Bronchial epithelial cell (primary cell): ENCODE results near the gene SNORC. TPM values are rescaled to one million over a fixed set of nuclear protein-coding genes. Genes with fewer than 3 reads are reported as not detected.

Experiments
- DNase-seq: peaks from one replicate; pipeline ENCODE4 v3.0.0-alpha.2; 2010; ENCODE audit warnings: low read depth
- FAIRE-seq: peaks from 2 replicates; lab custom pipeline; 2011; peaks lifted over from hg19 to GRCh38; lab: Jason Lieb, UNC
- H3K27me3 ChIP-seq: 2 replicates; pipeline ENCODE4 v1.5.1; 2011; ENCODE audit warnings: low read length; ENCODE audit not compliant: control insufficient read depth, insufficient read depth
- H3K36me3 ChIP-seq: 2 replicates; pipeline ENCODE4 v1.5.1; 2011; ENCODE audit warnings: low read length; ENCODE audit not compliant: control insufficient read depth, insufficient read depth
- H3K4me3 ChIP-seq: 2 replicates; pipeline ENCODE4 v1.5.1; 2011; ENCODE audit warnings: mild to moderate bottlenecking, low read depth, low read length, control low read depth
- total RNA-seq: library from RNA; depleted of rRNA; stranded (reverse); fragments of >200 nt; gene quantifications from 2 replicates; pipeline ENCODE4 v1.2.1, GENCODE V29; 2014
- TF ChIP-seq, protein P1 (sequence below): IDR thresholded peaks from 2 replicates; pipeline ENCODE4 v1.5.1; 2011; ENCODE audit warnings: mild to moderate bottlenecking, moderate library complexity, low read length, control low read depth, inconsistent platforms; ENCODE audit not compliant: insufficient read depth, severe bottlenecking

The SNORC gene
- total RNA-seq, 1 donor from 2014 or later = 0.53 TPM

DNA sequence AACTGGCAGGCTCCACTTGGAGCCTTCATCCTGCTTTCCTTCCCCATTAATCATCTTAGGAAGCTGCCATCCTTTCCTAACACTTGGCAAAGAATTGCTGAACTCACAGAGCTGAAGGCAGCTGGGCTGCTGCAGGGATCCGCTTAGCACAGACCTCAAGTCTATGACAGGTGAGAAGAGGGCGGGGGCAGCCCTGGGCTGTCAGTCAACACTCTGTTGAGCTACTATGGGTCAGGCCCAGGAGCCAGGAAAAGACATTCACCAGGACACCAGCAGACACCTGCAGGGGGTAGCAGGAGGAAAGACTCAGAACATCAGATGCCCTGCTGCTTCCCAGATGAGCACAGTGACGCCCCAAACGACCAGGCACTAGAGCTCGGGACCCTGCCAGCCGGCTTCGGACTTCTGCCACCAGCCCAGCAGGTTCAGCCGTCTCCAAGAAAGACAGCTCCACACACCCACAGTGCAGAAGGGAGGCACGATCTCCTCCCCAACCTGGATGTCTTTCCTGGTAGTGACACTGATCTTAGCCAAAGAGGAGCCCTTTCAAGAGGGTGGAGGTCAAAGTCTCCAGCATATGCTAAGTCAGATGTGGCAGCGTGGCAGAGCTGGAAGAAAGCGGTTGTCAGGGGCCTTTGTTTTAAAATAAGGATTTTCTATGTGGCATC is 55.2 kb downstream of the SNORC start:
- TF ChIP-seq, protein P1, sequence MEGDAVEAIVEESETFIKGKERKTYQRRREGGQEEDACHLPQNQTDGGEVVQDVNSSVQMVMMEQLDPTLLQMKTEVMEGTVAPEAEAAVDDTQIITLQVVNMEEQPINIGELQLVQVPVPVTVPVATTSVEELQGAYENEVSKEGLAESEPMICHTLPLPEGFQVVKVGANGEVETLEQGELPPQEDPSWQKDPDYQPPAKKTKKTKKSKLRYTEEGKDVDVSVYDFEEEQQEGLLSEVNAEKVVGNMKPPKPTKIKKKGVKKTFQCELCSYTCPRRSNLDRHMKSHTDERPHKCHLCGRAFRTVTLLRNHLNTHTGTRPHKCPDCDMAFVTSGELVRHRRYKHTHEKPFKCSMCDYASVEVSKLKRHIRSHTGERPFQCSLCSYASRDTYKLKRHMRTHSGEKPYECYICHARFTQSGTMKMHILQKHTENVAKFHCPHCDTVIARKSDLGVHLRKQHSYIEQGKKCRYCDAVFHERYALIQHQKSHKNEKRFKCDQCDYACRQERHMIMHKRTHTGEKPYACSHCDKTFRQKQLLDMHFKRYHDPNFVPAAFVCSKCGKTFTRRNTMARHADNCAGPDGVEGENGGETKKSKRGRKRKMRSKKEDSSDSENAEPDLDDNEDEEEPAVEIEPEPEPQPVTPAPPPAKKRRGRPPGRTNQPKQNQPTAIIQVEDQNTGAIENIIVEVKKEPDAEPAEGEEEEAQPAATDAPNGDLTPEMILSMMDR = no peak
- no peak for DNase-seq
- Histone ChIP-seq H3K36me3 (no peaks in the 10 kb centered on the region), H3K27me3 (peaks cover 24% of the 10 kb centered on the region), H3K4me3 (no peak overlapping the region)
- no peak for FAIRE-seq

GRCh38 chr2:232925821-232926156 is 55.7 kb downstream of the SNORC start:
- FAIRE-seq (no peak), DNase-seq (no peak)
- TF ChIP-seq, protein P1 = no peak
- peaks cover 24% of the 10 kb centered on the region for H3K27me3 ChIP-seq
- H3K4me3 ChIP-seq = no peak overlapping the region
- no peaks in the 10 kb centered on the region for H3K36me3 ChIP-seq

- Histone ChIP-seq H3K36me3 (no peaks in the 10 kb centered on the region), H3K4me3 (no peak overlapping the region), H3K27me3 (peaks cover 24% of the 10 kb centered on the region)
- DNase-seq = no peak
- TF ChIP-seq, protein P1 = no peak
- FAIRE-seq = no peak
Observed at GRCh38 chr2:232926431-232926939, 56.4 kb downstream of the SNORC start.

GRCh38 chr2:232927032-232927792 is 57.1 kb downstream of the SNORC start:
- TF ChIP-seq, protein P1 = no peak
- H3K27me3 ChIP-seq = peaks cover 24% of the 10 kb centered on the region
- H3K36me3 ChIP-seq = no peaks in the 10 kb centered on the region
- peak overlapping the region; percentile 24 for H3K4me3 ChIP-seq
- no peak for FAIRE-seq
- no peak for DNase-seq

GRCh38 chr2:232927793-232928550 is 57.9 kb downstream of the SNORC start:
- FAIRE-seq (no peak), DNase-seq (no peak)
- H3K27me3 ChIP-seq = peaks cover 24% of the 10 kb centered on the region
- peak overlapping the region; percentile 24 for H3K4me3 ChIP-seq
- no peaks in the 10 kb centered on the region for H3K36me3 ChIP-seq
- TF ChIP-seq, protein P1 = no peak

Other genes with a start within 250 kb of the SNORC start
- not detected in 2 replicates for gene EFHD1, start 236.7 kb upstream of the SNORC start, total RNA-seq
- gene GIGYF2, start 172.9 kb upstream of the SNORC start, total RNA-seq = 44.0 and 57.0 TPM in 2 replicates
- gene KCNJ13, start 93.7 kb upstream of the SNORC start, total RNA-seq = not detected in 2 replicates
- gene NGEF, start 143.0 kb downstream of the SNORC start, total RNA-seq = 0.53 and 6.1 TPM in 2 replicates
- not detected in 2 replicates for gene NEU2, start 162.4 kb downstream of the SNORC start, total RNA-seq
- 24.1 and 26.6 TPM in 2 replicates for gene INPP5D, start 190.1 kb downstream of the SNORC start, total RNA-seq